ENCODE measurements around the gene CNDP2.
"Not testable (repeated sequence)": the region's sequence is repeated elsewhere in the genome, so short reads cannot be mapped to it uniquely, and the experiment has no call there.

The CNDP2 gene

GRCh38 chr18:74534981-74535649 lies 39.0 kb downstream of the CNDP2 start:
- DNase-seq (ENCODE audit: low read depth, low spot score) = no peak

- DNase-seq (ENCODE audit: low read depth, low spot score) = no peak
Observed at GRCh38 chr18:74539289-74539688, 43.1 kb downstream of the CNDP2 start.

DNA sequence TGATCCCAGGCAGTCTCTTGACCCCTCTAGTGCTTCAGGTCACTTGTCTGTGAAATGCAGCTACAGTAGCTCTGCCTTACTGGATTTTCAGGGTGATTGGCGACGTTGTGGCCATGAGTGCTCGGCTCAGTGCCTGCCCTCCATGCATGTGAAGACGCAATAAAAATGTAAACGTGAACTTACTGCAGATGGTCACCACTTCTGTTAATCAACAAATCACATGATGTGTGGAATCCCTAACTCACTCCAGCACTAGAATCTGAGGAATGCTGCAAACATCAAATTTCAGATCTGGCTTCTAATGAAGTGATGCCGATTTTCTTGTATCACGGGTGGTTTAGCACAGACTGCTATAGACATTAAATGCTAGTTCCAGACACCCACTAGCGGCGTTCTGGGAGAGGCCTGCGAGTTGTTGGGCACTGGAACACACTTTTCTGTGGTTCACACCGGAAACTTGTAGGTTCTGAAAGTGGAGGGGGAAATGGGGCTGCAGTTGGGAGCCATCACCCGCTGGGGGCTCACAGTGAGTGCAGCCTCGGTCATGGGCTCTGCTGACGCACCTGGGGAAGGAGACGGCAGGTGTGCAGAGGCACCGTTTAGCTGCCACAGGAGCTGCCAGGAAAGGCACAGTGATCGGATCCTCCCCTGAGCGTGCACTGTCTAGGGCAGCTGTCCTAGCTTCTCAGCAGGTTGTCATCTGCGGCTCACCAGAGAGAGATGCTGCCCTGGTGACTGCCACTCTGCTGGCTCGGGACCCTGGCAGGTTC lies 44.7 kb downstream of the CNDP2 start:
- DNase-seq (ENCODE audit: low read depth, low spot score) = no peak

GRCh38 chr18:74541703-74542555 lies 45.8 kb downstream of the CNDP2 start:
- DNase-seq (ENCODE audit: low read depth, low spot score) = no peak

DNA sequence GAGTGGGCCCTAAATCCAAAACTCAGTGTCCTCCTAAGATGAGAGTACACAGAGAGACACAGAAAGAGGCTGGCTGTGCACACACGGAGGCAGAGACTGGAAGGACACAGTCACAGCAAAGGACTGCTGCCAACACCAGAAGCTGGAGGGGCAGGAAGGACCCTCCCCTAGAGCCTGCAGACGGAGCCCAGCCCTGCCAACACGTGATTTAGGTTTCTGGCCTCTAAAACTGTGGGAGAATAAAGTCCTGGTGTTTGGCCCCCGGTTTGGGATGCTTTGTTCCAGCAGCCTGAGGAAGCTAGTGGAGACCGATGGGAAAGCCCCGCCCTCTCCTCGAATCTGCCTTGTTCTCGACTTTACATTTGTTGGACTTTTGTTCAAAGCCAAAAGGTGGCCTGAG lies 48.7 kb downstream of the CNDP2 start:
- DNase-seq (ENCODE audit: low read depth, low spot score) = no peak

DNA sequence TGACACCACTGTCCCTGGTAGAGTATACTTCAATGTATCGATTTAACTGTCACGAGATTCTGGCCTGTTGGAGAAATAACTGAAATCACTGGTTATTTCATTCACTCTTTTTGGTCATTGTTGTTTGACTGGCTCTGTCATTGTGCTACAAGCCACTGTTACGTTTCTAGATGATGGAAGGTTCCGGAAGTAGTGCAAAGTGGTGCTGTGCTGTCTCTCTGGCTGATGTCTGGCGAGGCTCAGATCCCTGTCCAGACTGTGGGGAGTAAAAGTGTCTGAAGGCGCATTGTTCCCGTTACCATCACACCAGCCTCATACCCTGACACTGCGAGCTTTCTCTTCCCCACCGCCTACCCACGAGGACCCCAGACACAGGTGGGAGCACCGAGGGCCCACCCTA lies 49.8 kb downstream of the CNDP2 start:
- DNase-seq (ENCODE audit: low read depth, low spot score) = no peak

GRCh38 chr18:74546751-74547530 lies 50.8 kb downstream of the CNDP2 start:
- no peak for DNase-seq (ENCODE audit: low read depth, low spot score)

GRCh38 chr18:74547860-74548259 lies 51.7 kb downstream of the CNDP2 start:
- no peak for DNase-seq (ENCODE audit: low read depth, low spot score)

DNA sequence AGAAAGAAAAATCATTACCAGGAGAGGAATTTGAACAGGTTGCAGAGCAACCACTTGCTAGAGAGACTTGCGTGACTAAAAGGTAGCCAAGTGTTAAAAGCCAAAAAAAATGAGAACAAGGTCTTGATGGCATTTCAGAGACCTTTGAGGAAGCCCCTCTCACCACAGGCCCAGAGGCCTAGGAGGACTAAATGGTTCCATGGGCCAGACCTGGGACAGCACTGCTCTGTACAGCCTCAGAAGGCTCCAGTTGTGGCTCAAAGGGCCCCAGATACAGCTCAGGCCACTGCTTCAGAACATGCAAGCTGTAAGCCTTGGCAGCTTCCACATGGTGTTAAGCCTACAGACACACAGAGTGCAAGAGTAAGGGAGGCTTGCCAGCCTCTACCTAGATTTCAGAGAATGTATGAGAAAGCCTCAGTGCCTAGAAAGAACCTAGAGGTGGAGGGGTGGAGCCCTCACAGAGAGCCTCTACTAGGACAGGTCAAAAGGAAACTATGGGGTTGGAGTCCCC lies 53.5 kb downstream of the CNDP2 start:
- no peak for DNase-seq (ENCODE audit: low read depth, low spot score)

DNA sequence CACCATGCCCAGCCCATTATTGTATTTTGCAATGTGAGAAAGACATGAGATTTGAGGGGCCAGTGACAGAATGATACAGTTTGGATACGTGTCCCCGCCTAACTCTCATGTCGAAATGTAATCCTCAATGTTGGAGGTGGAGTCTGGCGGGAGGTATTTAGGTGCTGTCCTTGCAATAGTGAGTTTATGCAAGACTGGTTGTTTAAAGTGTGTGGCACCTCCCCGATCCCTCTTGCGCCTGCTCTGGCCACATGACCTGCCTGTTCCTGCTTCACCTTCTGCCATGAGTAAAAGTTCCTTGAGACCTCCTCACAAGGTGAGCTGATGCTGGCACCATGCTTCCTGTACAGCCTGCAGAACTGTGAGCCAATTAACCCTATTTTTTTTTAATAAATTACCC lies 54.7 kb downstream of the CNDP2 start:
- no peak for DNase-seq (ENCODE audit: low read depth, low spot score)

DNA sequence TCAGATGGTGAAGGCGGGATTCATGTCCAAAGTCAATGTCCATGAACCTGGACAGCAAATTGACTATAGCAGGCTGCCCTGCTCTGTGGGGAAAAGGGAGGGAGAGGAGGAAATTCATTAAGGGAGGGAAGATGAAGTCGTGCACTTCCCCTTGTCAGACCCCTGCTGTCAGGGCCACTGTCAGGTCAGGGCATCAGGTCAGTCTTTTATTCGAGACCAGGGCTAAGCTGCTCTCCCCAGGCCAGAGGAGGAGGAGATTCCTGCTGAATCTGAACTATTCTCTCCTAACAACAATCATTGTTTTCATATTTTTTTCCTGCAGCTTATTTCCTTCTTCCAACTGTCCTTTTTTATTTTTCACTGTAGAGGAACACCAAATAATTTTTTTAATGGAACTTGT lies 55.3 kb downstream of the CNDP2 start:
- no peak for DNase-seq (ENCODE audit: low read depth, low spot score)

- DNase-seq (ENCODE audit: low read depth, low spot score) = peak; percentile 47
Observed at GRCh38 chr18:74551936-74552555, 55.9 kb downstream of the CNDP2 start.

GRCh38 chr18:74556126-74556525 lies 60.0 kb downstream of the CNDP2 start:
- DNase-seq (ENCODE audit: low read depth, low spot score) = no peak

GRCh38 chr18:74558096-74558495 lies 61.9 kb downstream of the CNDP2 start:
- no peak for DNase-seq (ENCODE audit: low read depth, low spot score)

- no peak for DNase-seq (ENCODE audit: low read depth, low spot score)
Observed at GRCh38 chr18:74562131-74562730, 66.1 kb downstream of the CNDP2 start.

GRCh38 chr18:74562775-74563174 lies 66.6 kb downstream of the CNDP2 start:
- DNase-seq (ENCODE audit: low read depth, low spot score) = no peak

DNA sequence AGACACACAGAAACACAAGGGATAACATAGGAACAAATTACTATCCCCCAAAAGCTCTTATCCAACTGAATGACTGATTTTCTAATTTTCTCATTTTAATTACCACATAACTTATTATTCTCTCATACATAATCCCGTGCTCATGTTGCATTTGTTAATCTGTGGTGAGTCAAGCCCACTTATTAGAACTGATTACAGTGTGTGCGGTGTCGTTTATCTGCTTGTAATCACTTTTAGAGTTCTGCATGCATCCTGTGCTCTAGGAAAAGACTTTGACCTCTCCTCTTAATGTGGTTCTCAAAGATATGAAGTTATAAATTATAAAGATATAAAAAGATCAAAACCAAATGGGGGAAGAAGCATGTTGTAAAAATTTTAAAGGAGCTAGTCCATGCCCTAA lies 67.8 kb downstream of the CNDP2 start:
- no peak for DNase-seq (ENCODE audit: low read depth, low spot score)

- DNase-seq (ENCODE audit: low read depth, low spot score) = not testable (repeated sequence)
Observed at GRCh38 chr18:74565164-74565563, 69.0 kb downstream of the CNDP2 start.

- not testable (repeated sequence) for DNase-seq (ENCODE audit: low read depth, low spot score)
Observed at GRCh38 chr18:74565993-74566392, 69.8 kb downstream of the CNDP2 start.

GRCh38 chr18:74567822-74568221 lies 71.7 kb downstream of the CNDP2 start:
- no peak for DNase-seq (ENCODE audit: low read depth, low spot score)

Measured in activated CD4-positive, CD25-positive, alpha-beta regulatory T cell treated with anti-CD3 and anti-CD28 coated beads, Interleukin-2, amount 50 U/mL, for 16 hours (primary cell).